ENCODE measurements around the gene SCLT1.

The SCLT1 gene

GRCh38 chr4:129008096-129008495 lies 85.2 kb downstream of the SCLT1 start:
- Histone ChIP-seq H3K27me3 (ENCODE audit: insufficient read depth, low read depth, severe bottlenecking) (no peaks in the 10 kb centered on the region), H3K36me3 (no peaks in the 10 kb centered on the region), H3K9me3 (ENCODE audit: severe bottlenecking) (peaks cover 19% of the 10 kb centered on the region), H3K4me3 (ENCODE audit: low read depth, low read length) (no peak overlapping the region), H3K27ac (no peak overlapping the region)
- DNase-seq = no peak
- TF ChIP-seq CTCF (IDR thresholded peaks at IDR 0.05; ENCODE audit: low read depth, low read length) = no peak

- no peak for TF ChIP-seq CTCF (IDR thresholded peaks at IDR 0.05; ENCODE audit: low read depth, low read length)
- no peak for DNase-seq
- Histone ChIP-seq H3K27me3 (ENCODE audit: insufficient read depth, low read depth, severe bottlenecking) (no peaks in the 10 kb centered on the region), H3K36me3 (no peaks in the 10 kb centered on the region), H3K4me3 (ENCODE audit: low read depth, low read length) (no peak overlapping the region), H3K9me3 (ENCODE audit: severe bottlenecking) (no peaks in the 10 kb centered on the region), H3K27ac (no peak overlapping the region)
Measured at GRCh38 chr4:128986908-128987307, 106.4 kb downstream of the SCLT1 start.

- no peaks in the 10 kb centered on the region for H3K36me3 ChIP-seq
- no peaks in the 10 kb centered on the region for H3K27me3 ChIP-seq (ENCODE audit: insufficient read depth, low read depth, severe bottlenecking)
- DNase-seq = no peak
- no peak overlapping the region for H3K27ac ChIP-seq
- no peak for TF ChIP-seq CTCF (IDR thresholded peaks at IDR 0.05; ENCODE audit: low read depth, low read length)
- no peak overlapping the region for H3K4me3 ChIP-seq (ENCODE audit: low read depth, low read length)
- no peaks in the 10 kb centered on the region for H3K9me3 ChIP-seq (ENCODE audit: severe bottlenecking)
Measured at GRCh38 chr4:128986019-128986418, 107.3 kb downstream of the SCLT1 start.

- Histone ChIP-seq H3K27ac (no peak overlapping the region), H3K9me3 (ENCODE audit: severe bottlenecking) (no peaks in the 10 kb centered on the region), H3K27me3 (ENCODE audit: insufficient read depth, low read depth, severe bottlenecking) (no peaks in the 10 kb centered on the region), H3K4me3 (ENCODE audit: low read depth, low read length) (no peak overlapping the region), H3K36me3 (no peaks in the 10 kb centered on the region)
- DNase-seq = no peak
- no peak for TF ChIP-seq CTCF (IDR thresholded peaks at IDR 0.05; ENCODE audit: low read depth, low read length)
Measured at GRCh38 chr4:128983771-128984485, 109.4 kb downstream of the SCLT1 start.

GRCh38 chr4:128981377-128981776 lies 112.0 kb downstream of the SCLT1 start:
- Histone ChIP-seq H3K27ac (no peak overlapping the region), H3K36me3 (no peaks in the 10 kb centered on the region), H3K4me3 (ENCODE audit: low read depth, low read length) (no peak overlapping the region), H3K9me3 (ENCODE audit: severe bottlenecking) (no peaks in the 10 kb centered on the region), H3K27me3 (ENCODE audit: insufficient read depth, low read depth, severe bottlenecking) (no peaks in the 10 kb centered on the region)
- DNase-seq = no peak
- TF ChIP-seq CTCF (IDR thresholded peaks at IDR 0.05; ENCODE audit: low read depth, low read length) = no peak

GRCh38 chr4:128980816-128981326 lies 112.5 kb downstream of the SCLT1 start:
- DNase-seq = no peak
- no peak for TF ChIP-seq CTCF (IDR thresholded peaks at IDR 0.05; ENCODE audit: low read depth, low read length)
- H3K9me3 ChIP-seq (ENCODE audit: severe bottlenecking) = no peaks in the 10 kb centered on the region
- no peaks in the 10 kb centered on the region for H3K36me3 ChIP-seq
- no peak overlapping the region for H3K27ac ChIP-seq
- H3K4me3 ChIP-seq (ENCODE audit: low read depth, low read length) = no peak overlapping the region
- H3K27me3 ChIP-seq (ENCODE audit: insufficient read depth, low read depth, severe bottlenecking) = no peaks in the 10 kb centered on the region
